ENCODE data around the gene RUVBL2.

DNA sequence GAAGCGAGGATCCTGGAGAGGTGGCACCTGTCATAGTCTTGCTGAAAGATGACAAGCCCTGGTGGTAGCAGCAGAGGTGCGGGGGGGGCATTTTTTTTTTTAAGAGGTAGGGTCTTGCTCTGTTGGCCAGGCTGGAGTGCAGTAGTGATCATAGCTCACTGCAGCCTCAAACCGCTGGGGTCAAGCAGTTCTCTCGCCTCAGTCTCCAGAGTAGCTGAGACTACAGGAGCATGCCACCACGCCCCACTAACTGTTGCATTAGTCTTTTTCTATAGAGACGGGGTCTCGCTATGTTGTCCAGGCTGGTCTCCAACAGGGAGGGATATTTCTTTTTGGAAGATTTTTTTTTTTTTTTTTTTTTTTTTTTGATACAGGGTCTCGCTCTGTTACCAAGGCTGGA is 35.7 kb upstream of the RUVBL2 start:
- TF ChIP-seq POLR2A (IDR thresholded peaks at IDR 0.05; ENCODE audit: low read length) (no peak), GATA1 (IDR thresholded peaks at IDR 0.05; ENCODE audit: low read depth, low read length) (no peak)

Measured in erythroblast (primary cell).